Measurements from ENCODE around the gene LLGL2.

Gene LLGL2

DNA sequence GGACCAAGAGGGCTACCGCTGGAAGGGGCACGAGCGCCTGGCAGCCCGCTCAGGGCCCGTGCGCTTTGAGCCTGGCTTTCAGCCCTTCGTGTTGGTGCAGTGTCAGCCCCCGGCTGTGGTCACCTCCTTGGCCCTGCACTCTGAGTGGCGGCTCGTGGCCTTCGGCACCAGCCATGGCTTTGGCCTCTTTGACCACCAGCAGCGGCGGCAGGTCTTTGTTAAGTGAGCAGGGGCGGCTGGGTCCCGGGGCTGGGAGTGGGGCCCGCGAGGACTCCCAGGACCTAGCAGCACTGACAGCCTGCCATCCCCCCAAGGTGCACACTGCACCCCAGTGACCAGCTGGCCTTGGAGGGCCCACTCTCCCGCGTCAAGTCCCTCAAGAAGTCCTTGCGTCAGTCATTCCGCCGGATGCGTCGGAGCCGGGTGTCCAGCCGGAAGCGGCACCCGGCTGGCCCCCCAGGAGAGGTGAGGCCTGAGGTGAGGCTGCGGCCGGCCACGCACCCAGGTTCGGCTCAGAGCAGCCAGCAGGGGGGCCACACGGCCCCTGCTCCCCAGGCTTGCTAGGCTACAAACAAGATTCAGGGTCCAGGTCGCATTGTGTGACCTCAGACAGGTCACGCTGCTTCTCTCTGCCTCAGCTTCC, 44.7 kb downstream of the LLGL2 start:
- H3K4me3 ChIP-seq (ENCODE audit: low read depth, low read length) = no peak overlapping the region
- TF ChIP-seq CTCF (IDR thresholded peaks at IDR 0.05; ENCODE audit: low read depth, low read length) = no peak

GRCh38 chr17:75570772-75571171, 45.3 kb downstream of the LLGL2 start:
- H3K4me3 ChIP-seq (ENCODE audit: low read depth, low read length) = no peak overlapping the region
- no peak for TF ChIP-seq CTCF (IDR thresholded peaks at IDR 0.05; ENCODE audit: low read depth, low read length)

DNA sequence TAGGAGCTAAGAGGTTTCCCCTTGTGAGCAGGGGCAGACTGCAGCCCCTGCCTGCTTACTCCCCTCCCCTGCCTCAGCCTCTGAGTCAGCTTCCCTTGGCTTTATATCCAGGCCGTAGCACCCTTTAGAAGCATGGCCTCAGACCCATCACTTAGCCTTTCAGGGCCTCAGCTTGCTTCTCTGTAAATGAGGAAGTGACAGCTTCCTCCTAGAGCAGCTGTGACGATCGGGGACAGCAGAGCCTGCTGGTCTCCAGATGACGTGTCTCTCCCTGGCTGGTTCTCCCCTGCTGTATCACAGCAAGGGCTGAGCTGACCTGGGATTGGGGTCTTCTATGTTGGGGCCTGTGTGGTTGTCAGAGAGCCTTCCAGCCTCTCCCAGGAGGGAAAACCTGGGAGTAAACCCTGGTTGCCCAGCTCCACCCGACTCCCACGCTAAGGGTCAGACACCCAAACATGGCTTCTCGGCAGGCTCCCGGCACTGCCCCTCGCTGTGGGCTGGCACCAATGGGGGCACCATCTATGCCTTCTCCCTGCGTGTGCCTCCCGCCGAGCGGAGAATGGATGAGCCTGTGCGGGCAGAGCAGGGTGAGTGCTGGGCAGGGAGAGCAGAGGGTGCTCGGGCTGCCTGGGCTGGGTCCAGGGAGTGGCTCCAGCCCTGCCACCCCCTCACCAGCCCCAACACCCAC, 45.8 kb downstream of the LLGL2 start:
- no peak overlapping the region for H3K4me3 ChIP-seq (ENCODE audit: low read depth, low read length)
- TF ChIP-seq CTCF (IDR thresholded peaks at IDR 0.05; ENCODE audit: low read depth, low read length) = no peak

GRCh38 chr17:75571885-75572215, 46.4 kb downstream of the LLGL2 start:
- no peak overlapping the region for H3K4me3 ChIP-seq (ENCODE audit: low read depth, low read length)
- TF ChIP-seq CTCF (IDR thresholded peaks at IDR 0.05; ENCODE audit: low read depth, low read length) = no peak

GRCh38 chr17:75572713-75573539, 47.4 kb downstream of the LLGL2 start:
- no peak for TF ChIP-seq CTCF (IDR thresholded peaks at IDR 0.05; ENCODE audit: low read depth, low read length)
- no peak overlapping the region for H3K4me3 ChIP-seq (ENCODE audit: low read depth, low read length)

DNA sequence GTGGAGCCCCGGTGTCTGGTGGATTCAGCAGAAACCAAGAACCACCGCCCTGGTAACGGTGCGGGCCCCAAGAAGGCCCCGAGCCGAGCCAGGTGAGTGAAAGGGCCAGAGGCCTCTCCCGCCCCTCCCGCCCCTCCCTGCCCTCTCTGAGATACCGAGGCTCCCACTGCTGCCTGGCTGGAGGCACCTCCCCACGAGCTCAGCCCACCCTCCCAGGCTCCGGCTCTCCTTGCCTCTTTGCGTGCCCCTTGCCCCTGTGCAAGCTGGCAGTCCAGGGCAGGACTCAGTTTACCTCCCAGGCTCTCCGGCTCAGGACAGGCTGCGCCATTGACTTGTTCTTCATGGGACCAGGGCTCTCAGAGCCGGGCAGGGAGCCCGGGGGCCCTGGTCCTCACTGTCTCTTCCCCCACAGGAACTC, 48.1 kb downstream of the LLGL2 start:
- TF ChIP-seq CTCF (IDR thresholded peaks at IDR 0.05; ENCODE audit: low read depth, low read length) = no peak
- no peak overlapping the region for H3K4me3 ChIP-seq (ENCODE audit: low read depth, low read length)

DNA sequence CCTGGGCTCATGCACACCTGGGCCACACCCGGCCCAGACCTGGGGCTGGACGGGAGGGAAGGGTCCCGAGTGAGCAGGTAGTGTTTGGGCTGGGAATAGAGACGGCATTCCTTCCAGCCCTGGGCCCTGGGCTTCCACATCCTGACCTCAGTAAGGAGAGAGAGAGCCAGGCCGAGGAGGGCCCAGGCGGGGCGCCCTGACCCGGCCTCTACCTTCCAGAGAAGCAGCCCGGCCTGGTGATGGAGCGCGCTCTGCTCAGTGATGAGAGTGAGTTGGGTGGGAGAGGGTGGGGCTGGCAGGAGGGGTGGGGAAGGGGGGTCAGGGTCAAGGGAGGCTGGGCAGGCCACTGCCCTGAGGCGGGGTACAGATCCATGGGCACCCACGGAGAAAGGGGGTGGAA, 48.5 kb downstream of the LLGL2 start:
- no peak for TF ChIP-seq CTCF (IDR thresholded peaks at IDR 0.05; ENCODE audit: low read depth, low read length)
- no peak overlapping the region for H3K4me3 ChIP-seq (ENCODE audit: low read depth, low read length)

All from WI38 (cell line).